Natural killer cell (primary cell): ENCODE data around the gene PEX10. TPM values are rescaled to one million over a fixed set of nuclear protein-coding genes. Genes with fewer than 3 reads are reported as not detected.

Experiments
- ATAC-seq, 3 donors: fragments of 150-1000 bp in 2 of 3; fragments of 200-7000 bp in 1 of 3; cut with Tn5 transposase; 1 replicate in 1 of 3; 2 replicates in 2 of 3; pipeline ENCODE4 v1.10.0; 2021; ENCODE audit warnings: mild to moderate bottlenecking in 2 of 3, moderate library complexity in 2 of 3
- DNase-seq, 2 donors: peaks; one replicate each; pipeline versions ENCODE4 v3.0.0 to v3.0.0-alpha.2; 2013 to 2021; ENCODE audit warnings: mixed read lengths in 1 of 2
- H3K27ac ChIP-seq: one replicate; pipeline ENCODE4 v1.5.1; 2013; ENCODE audit warnings: mild to moderate bottlenecking, low read length
- H3K27me3 ChIP-seq: one replicate; pipeline ENCODE4 v1.6.1; 2013; ENCODE audit warnings: low read length; ENCODE audit not compliant: control insufficient read depth, insufficient read depth
- H3K36me3 ChIP-seq: one replicate; pipeline ENCODE4 v1.6.1; 2013; ENCODE audit warnings: low read length; ENCODE audit not compliant: control insufficient read depth, insufficient read depth
- H3K4me1 ChIP-seq: one replicate; pipeline ENCODE4 v1.6.1; 2013; ENCODE audit warnings: low read length; ENCODE audit not compliant: control insufficient read depth, insufficient read depth
- H3K4me3 ChIP-seq: one replicate; pipeline ENCODE4 v1.5.1; 2013; ENCODE audit warnings: low read length
- H3K9me3 ChIP-seq: one replicate; pipeline ENCODE4 v1.6.1; 2013; ENCODE audit warnings: low read length; ENCODE audit not compliant: control insufficient read depth, insufficient read depth
- H3K27ac Mint-ChIP-seq, 2 donors: one replicate each; pipeline ENCODE4 v1.8.0; 2022; ENCODE audit warnings: mild to moderate bottlenecking in 2 of 2, mixed read lengths in 2 of 2, moderate library complexity in 1 of 2
- H3K27me3 Mint-ChIP-seq, 2 donors: one replicate each; pipeline ENCODE4 v1.8.0; 2022; ENCODE audit warnings: low read depth in 2 of 2, mixed read lengths in 2 of 2
- H3K36me3 Mint-ChIP-seq: one replicate; pipeline ENCODE4 v1.8.0; 2022; ENCODE audit warnings: mixed read lengths
- H3K4me1 Mint-ChIP-seq, 2 donors: one replicate each; pipeline ENCODE4 v1.8.0; 2022; ENCODE audit warnings: mixed read lengths in 2 of 2
- H3K4me3 Mint-ChIP-seq: one replicate; pipeline ENCODE4 v1.8.0; 2022; ENCODE audit warnings: mild to moderate bottlenecking, moderate library complexity, mixed read lengths
- H3K9me3 Mint-ChIP-seq, 2 donors: one replicate each; pipeline ENCODE4 v1.8.0; 2022; ENCODE audit warnings: mixed read lengths in 2 of 2
- WGBS: methylation state at CpG from one replicate; pipeline ENCODE4 v1.1.7; 2013; ENCODE audit warnings: missing lambda C conversion rate; ENCODE audit not compliant: insufficient coverage; 5-methylcytosine and 5-hydroxymethylcytosine counted together
- intact Hi-C: fragments of 100-400 bp; cut with micrococcal nuclease; formaldehyde crosslinking; loops from one replicate; pipeline ENCODE4 v1.14.2; 2022
- total RNA-seq, 4 donors: library from RNA; stranded (reverse); fragments of 120-200 nt in 1 of 4; gene quantifications; one replicate each; pipeline versions ENCODE4 v1.2.3 to v1.2.4, GENCODE V29; 2013 to 2022
- TF ChIP-seq, protein P1 (sequence below): fragments of 200-600 bp; IDR thresholded peaks from one replicate; pipeline ENCODE4 v1.8.0; 2022; ENCODE audit warnings: antibody characterized with exemption

Gene PEX10
- total RNA-seq, 3 donors from 2014 or later (not counting 1 experiment from before 2014, with no cell fraction given): 8.1 to 11.1 (median 9.8) TPM

- H3K36me3 Mint-ChIP-seq: no peaks in the 10 kb centered on the region
- Histone ChIP-seq H3K27me3 (no peaks in the 10 kb centered on the region), H3K4me1 (peaks cover 22% of the 10 kb centered on the region), H3K9me3 (no peaks in the 10 kb centered on the region), H3K27ac (no peak overlapping the region), H3K36me3 (no peaks in the 10 kb centered on the region), H3K4me3 (no peak overlapping the region)
- intact Hi-C loops: no loop called here
- H3K4me1 Mint-ChIP-seq: no peaks in the 10 kb centered on the region
- ATAC-seq (no peak), DNase-seq (no peak)
- no peaks in the 10 kb centered on the region for H3K27me3 Mint-ChIP-seq
- TF ChIP-seq, protein P1, sequence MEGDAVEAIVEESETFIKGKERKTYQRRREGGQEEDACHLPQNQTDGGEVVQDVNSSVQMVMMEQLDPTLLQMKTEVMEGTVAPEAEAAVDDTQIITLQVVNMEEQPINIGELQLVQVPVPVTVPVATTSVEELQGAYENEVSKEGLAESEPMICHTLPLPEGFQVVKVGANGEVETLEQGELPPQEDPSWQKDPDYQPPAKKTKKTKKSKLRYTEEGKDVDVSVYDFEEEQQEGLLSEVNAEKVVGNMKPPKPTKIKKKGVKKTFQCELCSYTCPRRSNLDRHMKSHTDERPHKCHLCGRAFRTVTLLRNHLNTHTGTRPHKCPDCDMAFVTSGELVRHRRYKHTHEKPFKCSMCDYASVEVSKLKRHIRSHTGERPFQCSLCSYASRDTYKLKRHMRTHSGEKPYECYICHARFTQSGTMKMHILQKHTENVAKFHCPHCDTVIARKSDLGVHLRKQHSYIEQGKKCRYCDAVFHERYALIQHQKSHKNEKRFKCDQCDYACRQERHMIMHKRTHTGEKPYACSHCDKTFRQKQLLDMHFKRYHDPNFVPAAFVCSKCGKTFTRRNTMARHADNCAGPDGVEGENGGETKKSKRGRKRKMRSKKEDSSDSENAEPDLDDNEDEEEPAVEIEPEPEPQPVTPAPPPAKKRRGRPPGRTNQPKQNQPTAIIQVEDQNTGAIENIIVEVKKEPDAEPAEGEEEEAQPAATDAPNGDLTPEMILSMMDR: no peak
- WGBS: 91% methylated on average over 17 of the region's 18 CpGs
- H3K9me3 Mint-ChIP-seq: no peaks in the 10 kb centered on the region
- H3K27ac Mint-ChIP-seq: no peak overlapping the region
- H3K4me3 Mint-ChIP-seq: no peak overlapping the region
Measured at GRCh38 chr1:2378956-2379732, 33.2 kb downstream of the PEX10 start.

- Histone ChIP-seq H3K9me3 (no peaks in the 10 kb centered on the region), H3K4me1 (peaks cover 22% of the 10 kb centered on the region), H3K4me3 (no peak overlapping the region), H3K36me3 (no peaks in the 10 kb centered on the region), H3K27me3 (no peaks in the 10 kb centered on the region), H3K27ac (no peak overlapping the region)
- H3K36me3 Mint-ChIP-seq: no peaks in the 10 kb centered on the region
- WGBS: 94% methylated on average over 24 of the region's 24 CpGs
- no peaks in the 10 kb centered on the region for H3K4me1 Mint-ChIP-seq
- H3K4me3 Mint-ChIP-seq: no peak overlapping the region
- ATAC-seq (no peak), DNase-seq (no peak)
- no peaks in the 10 kb centered on the region for H3K27me3 Mint-ChIP-seq
- intact Hi-C loops: no loop called here
- TF ChIP-seq, protein P1: no peak
- no peak overlapping the region for H3K27ac Mint-ChIP-seq
- no peaks in the 10 kb centered on the region for H3K9me3 Mint-ChIP-seq
Measured at GRCh38 chr1:2378441-2378851, 33.9 kb downstream of the PEX10 start.

DNA sequence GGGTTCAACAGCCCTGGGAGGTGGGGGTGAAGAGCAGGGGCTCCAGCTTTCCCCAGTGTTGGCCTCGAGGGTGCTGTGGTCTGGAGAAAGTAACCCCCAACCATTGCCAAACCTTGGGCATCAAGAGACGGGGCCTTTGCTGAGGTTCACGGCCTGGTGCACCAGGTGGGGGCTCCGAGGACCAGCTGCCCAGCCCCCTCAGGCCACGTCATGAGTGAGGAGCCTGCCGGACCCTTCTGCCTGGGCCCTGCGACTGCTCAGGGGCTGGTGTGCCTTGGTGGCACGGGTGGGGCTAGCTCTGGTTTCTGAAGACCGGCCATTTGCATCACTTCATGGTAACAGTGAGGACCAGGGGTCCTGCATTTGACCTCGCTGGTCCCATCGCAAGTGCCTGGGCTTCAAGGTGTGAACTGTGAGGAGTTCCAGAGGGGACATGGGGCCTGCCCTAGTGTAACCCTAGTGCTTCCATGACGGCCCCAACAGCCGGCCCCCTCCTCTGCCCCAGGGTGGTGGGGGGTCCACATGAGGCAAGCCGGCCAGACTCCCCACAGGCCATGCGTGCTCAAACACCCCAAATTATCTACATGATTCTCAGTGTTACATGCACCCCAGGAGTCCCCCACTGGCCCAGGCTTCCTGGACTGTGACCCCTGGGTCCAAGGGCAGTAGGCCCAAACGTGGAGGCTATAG is 34.5 kb downstream of the PEX10 start:
- Histone ChIP-seq H3K4me3 (no peak overlapping the region), H3K9me3 (no peaks in the 10 kb centered on the region), H3K27ac (no peak overlapping the region), H3K4me1 (peaks cover 22% of the 10 kb centered on the region), H3K27me3 (no peaks in the 10 kb centered on the region), H3K36me3 (no peaks in the 10 kb centered on the region)
- no peaks in the 10 kb centered on the region for H3K9me3 Mint-ChIP-seq
- intact Hi-C loops: no loop called here
- no peaks in the 10 kb centered on the region for H3K36me3 Mint-ChIP-seq
- H3K27ac Mint-ChIP-seq: no peak overlapping the region
- TF ChIP-seq, protein P1: no peak
- WGBS: 93% methylated on average over 16 of the region's 16 CpGs
- no peak for DNase-seq
- no peak overlapping the region for H3K4me3 Mint-ChIP-seq
- no peak for ATAC-seq
- H3K27me3 Mint-ChIP-seq: no peaks in the 10 kb centered on the region
- H3K4me1 Mint-ChIP-seq: no peaks in the 10 kb centered on the region
